HepG2 (cell line): ENCODE measurements around the gene MYOM1. TPM values are rescaled to one million over a fixed set of nuclear protein-coding genes. Genes with fewer than 3 reads are reported as not detected.

Experiments used
- ATAC-seq: fragments of 200-7000 bp; cut with Tn5 transposase; 3 replicates; pipeline ENCODE4 v1.9.1; 2020; ENCODE audit warnings: mild to moderate bottlenecking, moderate library complexity
- BruUV-seq: library from RNA; stranded (reverse); fragments of 400-500 nt; replicated peaks from 2 replicates; lab custom pipeline; 2021; lab: Mats Ljungman, UMichigan
- CTCF ChIA-PET: fragments of 300-600 bp; formaldehyde crosslinking; extraction: SDS; loops from one replicate; lab custom pipeline; 2021; ENCODE audit warnings: low total read pairs, inconsistent platforms, low intra/inter-chr PET ratio; lab: Yijun Ruan, JAX
- POLR2A ChIA-PET: fragments of 350-600 bp; sonication (Branson Sonifier 250); formaldehyde crosslinking; loops from one replicate; lab custom pipeline; 2020; ENCODE audit warnings: antibody characterized with exemption, inconsistent platforms; lab: Yijun Ruan, JAX
- DNase-seq: peaks from one replicate; pipeline ENCODE4 v3.0.0-alpha.2; 2015; ENCODE audit warnings: low spot score
- FAIRE-seq: peaks from 3 replicates; lab custom pipeline; 2011; peaks lifted over from hg19 to GRCh38; lab: Jason Lieb, UNC
- H2AFZ ChIP-seq: one replicate; pipeline ENCODE4 v1.6.1; 2011; ENCODE audit warnings: low read length, inconsistent platforms
- H3K27ac ChIP-seq: fragments of 300-600 bp; 3 replicates; pipeline ENCODE4 v1.8.0; 2011; ENCODE audit warnings: mixed run types, mild to moderate bottlenecking, mixed read lengths, low read length, inconsistent platforms; ENCODE audit not compliant: insufficient read depth; ENCODE audit errors: extremely low read length
- H3K27me3 ChIP-seq, 2 experiments: fragments of 200-600 bp in 1 of 2; 2 replicates in 1 of 2; 3 replicates in 1 of 2; pipeline versions ENCODE4 v1.6.0 to v1.8.0; 2011; ENCODE audit warnings: low read length in 2 of 2, mild to moderate bottlenecking in 2 of 2, moderate library complexity in 2 of 2, inconsistent platforms in 1 of 2; ENCODE audit not compliant: insufficient read depth in 2 of 2, control insufficient read depth in 1 of 2
- H3K36me3 ChIP-seq, 2 experiments: fragments of 200-600 bp in 1 of 2; replicated peaks in 1 of 2; 2 replicates in 1 of 2; 3 replicates in 1 of 2; pipeline versions ENCODE4 v1.5.1 to v1.8.0; 2011; ENCODE audit warnings: low read length in 2 of 2, inconsistent platforms in 1 of 2; ENCODE audit not compliant: insufficient read depth in 2 of 2, control insufficient read depth in 1 of 2
- H3K4me1 ChIP-seq: 2 replicates; pipeline ENCODE4 v1.5.1; 2012; ENCODE audit warnings: low read length, inconsistent platforms; ENCODE audit not compliant: insufficient read depth
- H3K4me2 ChIP-seq: 2 replicates; pipeline ENCODE4 v1.6.0; 2011; ENCODE audit warnings: low read depth, low read length, inconsistent platforms
- H3K4me3 ChIP-seq, 3 experiments: fragments of 200-600 bp in 1 of 3; sonication (generic), shearing (Covaris generic) in 1 of 3; replicated peaks in 1 of 3; 2 replicates each; pipeline ENCODE4 v1.5.1; 2011 to 2016; ENCODE audit warnings: low read length in 3 of 3, inconsistent platforms in 2 of 3, low read depth in 2 of 3, mild to moderate bottlenecking in 2 of 3, control low read depth in 1 of 3, mixed read lengths in 1 of 3; ENCODE audit not compliant: insufficient read depth in 1 of 3
- H3K79me2 ChIP-seq: one replicate; pipeline ENCODE4 v1.6.1; 2011; ENCODE audit warnings: low read length, inconsistent platforms; ENCODE audit not compliant: insufficient read depth
- H3K9ac ChIP-seq: 2 replicates; pipeline ENCODE4 v1.6.0; 2011; ENCODE audit warnings: mild to moderate bottlenecking, low read depth, low read length, inconsistent platforms; ENCODE audit not compliant: insufficient read depth
- H3K9me3 ChIP-seq: 2 replicates; pipeline ENCODE4 v1.5.1; 2012; ENCODE audit warnings: mild to moderate bottlenecking, low read length
- H4K20me1 ChIP-seq: 2 replicates; pipeline ENCODE4 v1.6.0; 2011; ENCODE audit warnings: inconsistent platforms, mild to moderate bottlenecking, low read length, moderate library complexity; ENCODE audit not compliant: insufficient read depth
- CENPX ChIP-seq: sonication (generic); formaldehyde crosslinking; IDR thresholded peaks from 2 replicates; pipeline ENCODE4 v1.9.0; 2021; ENCODE audit warnings: mild to moderate bottlenecking, missing genetic modification reagents, moderate library complexity
- HNF4G ChIP-seq, 2 experiments: sonication (generic) in 1 of 2; formaldehyde crosslinking in 1 of 2; IDR thresholded peaks; 2 replicates each; pipeline versions ENCODE4 v1.4.0 to v1.6.1; 2011 to 2020; ENCODE audit warnings: borderline replicate concordance in 2 of 2, low read depth in 2 of 2, mild to moderate bottlenecking in 2 of 2, low read length in 1 of 2, missing genetic modification reagents in 1 of 2, moderate library complexity in 1 of 2
- HNRNPK ChIP-seq: fragments of 200-400 bp; formaldehyde crosslinking; IDR thresholded peaks from 2 replicates; pipeline ENCODE4 v1.6.1; 2018; ENCODE audit warnings: low read length, low read depth, moderate library complexity, mild to moderate bottlenecking; ENCODE audit not compliant: poor library complexity, severe bottlenecking
- KDM5B ChIP-seq: sonication (generic); formaldehyde crosslinking; IDR thresholded peaks from 2 replicates; pipeline ENCODE4 v1.4.0; 2020; ENCODE audit warnings: missing genetic modification reagents, mild to moderate bottlenecking, borderline replicate concordance
- MAFG ChIP-seq: sonication (generic); formaldehyde crosslinking; IDR thresholded peaks from 2 replicates; pipeline ENCODE4 v1.5.1; 2020; ENCODE audit warnings: mild to moderate bottlenecking, missing genetic modification reagents
- MBNL3 ChIP-seq: fragments of 250-450 bp; sonication (Bioruptor Pico); conservative IDR thresholded peaks from 2 replicates; pipeline ENCODE4 v1.8.0; 2022; ENCODE audit warnings: mild to moderate bottlenecking, inconsistent platforms
- ZNF431 ChIP-seq: sonication (generic); formaldehyde crosslinking; IDR thresholded peaks from 2 replicates; pipeline ENCODE4 v1.9.0; 2022; ENCODE audit warnings: missing genetic modification reagents, low read depth, mild to moderate bottlenecking, borderline replicate concordance
- ZNF512B ChIP-seq: sonication (generic); formaldehyde crosslinking; IDR thresholded peaks from 2 replicates; pipeline ENCODE4 v1.5.1; 2020; ENCODE audit warnings: missing genetic modification reagents, mild to moderate bottlenecking, borderline replicate concordance
- ZNF772 ChIP-seq: sonication (generic); formaldehyde crosslinking; IDR thresholded peaks from 2 replicates; pipeline ENCODE4 v1.5.0; 2020; ENCODE audit warnings: mild to moderate bottlenecking, missing genetic modification reagents
- ZSCAN20 ChIP-seq: sonication (generic); formaldehyde crosslinking; IDR thresholded peaks from 2 replicates; pipeline ENCODE4 v1.4.0; 2020; ENCODE audit warnings: missing genetic modification reagents, mild to moderate bottlenecking, borderline replicate concordance
- ZSCAN29 ChIP-seq: sonication (generic); formaldehyde crosslinking; conservative IDR thresholded peaks from 2 replicates; pipeline ENCODE4 v1.4.0; 2020; ENCODE audit warnings: mild to moderate bottlenecking, missing genetic modification reagents
- WGBS: methylation state at CpG from one replicate; pipeline ENCODE4 v1.1.6; 2017; ENCODE audit warnings: low lambda C conversion rate; 5-methylcytosine and 5-hydroxymethylcytosine counted together
- in situ Hi-C: cut with HindIII; loops from 2 replicates; pipeline ENCODE4 v1.10.0; 2017; ENCODE audit warnings: low pct_unique_long_range_greater_than_20kb; ENCODE audit not compliant: extremely low pct_ligation_motif_present
- intact Hi-C: fragments of 100-400 bp; cut with micrococcal nuclease; formaldehyde crosslinking; loops from one replicate; pipeline ENCODE4 v1.10.0; 2022; ENCODE audit not compliant: unreplicated experiment
- polyA plus RNA-seq, 8 experiments: library from polyadenylated mRNA; depleted of rRNA in 3 of 8; stranded (reverse) in 7 of 8; unstranded in 1 of 8; fragments of >200 nt; fragmentation: Illumina TruSeq in 4 of 8; extraction: Trizol in 4 of 8; gene quantifications; 2 replicates each; pipeline versions ENCODE4 v1.2.1 to v1.2.3, GENCODE V29; 2011 to 2016; ENCODE audit warnings: low read depth in 4 of 8, missing spikeins in 1 of 8, mixed read lengths in 1 of 8; ENCODE audit not compliant: insufficient read depth in 1 of 8
- total RNA-seq, 5 experiments: library from RNA; depleted of rRNA; stranded (reverse); fragments of >200 nt; fragmentation: Illumina TruSeq; extraction: Trizol; gene quantifications; 2 replicates each; pipeline ENCODE4 v1.2.3, GENCODE V29; 2016; ENCODE audit warnings: low read depth in 1 of 5

MYOM1 gene
- total and polyA plus RNA-seq, 2 of the 13 experiments (the other 11 are each of a cell fraction or from before 2014, with no cell fraction given): 0.46 to 0.98 TPM

- intact Hi-C loops: no loop called here
- Histone ChIP-seq H3K4me1 (peaks cover 72% of the 10 kb centered on the region), H3K79me2 (no peaks in the 10 kb centered on the region)
- CTCF ChIA-PET: no interaction called here
- TF ChIP-seq CENPX (CRISPR knock-in tag): no peak
- no peak for TF ChIP-seq HNRNPK
- TF ChIP-seq ZNF772 (CRISPR knock-in tag): no peak
- no peak for TF ChIP-seq ZNF431 (CRISPR knock-in tag)
- TF ChIP-seq ZSCAN29 (CRISPR knock-in tag): no peak
- TF ChIP-seq HNF4G (IDR thresholded peaks at IDR 0.05; ENCODE audit: borderline replicate concordance, low read depth, low read length): no peak
- TF ChIP-seq HNF4G (CRISPR knock-in tag; IDR thresholded peaks at IDR 0.05; ENCODE audit: borderline replicate concordance, low read depth): no peak
- TF ChIP-seq MAFG (CRISPR knock-in tag): no peak
- TF ChIP-seq MBNL3 (CRISPR knock-in tag): no peak
- TF ChIP-seq, all 625 proteins: peak for 0
- no TSS peak for BruUV-seq
- Histone ChIP-seq H3K4me2 (no peak overlapping the region), H3K9ac (no peak overlapping the region), H2AFZ (no peak overlapping the region), H3K9me3 (no peaks in the 10 kb centered on the region), H4K20me1 (no peaks in the 10 kb centered on the region), H3K4me3 (no peak overlapping the region), H3K27me3 (no peaks in the 10 kb centered on the region), H3K27ac (no peak overlapping the region), H3K36me3 (no peaks in the 10 kb centered on the region)
- POLR2A ChIA-PET: no interaction called here
- no peak for FAIRE-seq
- no peak for ATAC-seq
- WGBS: 63% methylated on average over 3 of the region's 3 CpGs
- DNase-seq: no peak
- in situ Hi-C loops: no loop called here
Measured at GRCh38 chr18:3114451-3114850, 105.3 kb downstream of the MYOM1 start.

GRCh38 chr18:3114026-3114425, 105.7 kb downstream of the MYOM1 start:
- Histone ChIP-seq H4K20me1 (no peaks in the 10 kb centered on the region), H3K9me3 (no peaks in the 10 kb centered on the region), H3K27me3 (no peaks in the 10 kb centered on the region), H2AFZ (no peak overlapping the region), H3K9ac (no peak overlapping the region), H3K4me1 (peaks cover 67% of the 10 kb centered on the region), H3K36me3 (no peaks in the 10 kb centered on the region), H3K79me2 (no peaks in the 10 kb centered on the region)
- POLR2A ChIA-PET: no interaction called here
- WGBS: 86% methylated on average over 8 of the region's 8 CpGs
- CTCF ChIA-PET: no interaction called here
- intact Hi-C loops (no loop called here), in situ Hi-C loops (no loop called here)
- FAIRE-seq (no peak), ATAC-seq (no peak), DNase-seq (no peak)
- TF ChIP-seq ZSCAN20 (CRISPR knock-in tag): no peak
- TF ChIP-seq ZNF512B: no peak
- TF ChIP-seq KDM5B (CRISPR knock-in tag): no peak
- TF ChIP-seq, all 625 proteins: peak for 0
- BruUV-seq: no TSS peak
- Histone ChIP-seq H3K4me3 (no peak overlapping the region), H3K27ac (no peak overlapping the region), H3K4me2 (no peak overlapping the region)
